Thyroid gland (tissue), 4 donors: ENCODE results near the gene TRABD2B.

Experiments
- POLR2A ChIP-seq, 2 donors: fragments of 450-650 bp; IDR thresholded peaks; one replicate each; pipeline ENCODE4 v1.6.1; 2017; ENCODE audit warnings: antibody characterized with exemption in 2 of 2, mild to moderate bottlenecking in 2 of 2, moderate library complexity in 1 of 2
- TF ChIP-seq, protein P1 (sequence below), 6 experiments: fragments of 200-600 bp in 3 of 6; fragments of 450-650 bp in 3 of 6; sonication (generic) in 3 of 6; IDR thresholded peaks; one replicate each; pipeline ENCODE4 v1.5.1; 2016 to 2019; ENCODE audit warnings: antibody characterized with exemption in 6 of 6, mild to moderate bottlenecking in 2 of 6, inconsistent platforms in 1 of 6, moderate library complexity in 1 of 6

DNA sequence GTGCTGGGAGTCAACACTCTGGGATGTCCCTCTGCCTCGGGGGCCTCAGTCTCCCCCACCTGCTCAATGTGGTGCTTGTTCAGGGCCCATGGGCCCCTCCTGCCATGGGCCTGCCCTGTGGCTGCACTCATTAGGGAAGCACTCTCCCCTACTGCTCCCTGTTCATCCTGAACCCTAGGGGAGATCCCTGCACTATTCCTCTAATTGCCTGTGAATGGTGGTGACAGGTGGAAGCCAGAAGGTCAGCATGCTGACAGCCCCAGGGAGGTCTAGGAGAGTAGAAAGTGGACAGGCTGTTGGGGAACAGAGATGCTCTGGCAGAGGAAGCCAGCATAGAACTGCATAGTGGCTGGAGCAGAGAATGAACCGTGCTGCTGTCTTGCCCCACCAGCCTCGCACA is 217.6 kb downstream of the TRABD2B start:
- TF ChIP-seq, protein P1, sequence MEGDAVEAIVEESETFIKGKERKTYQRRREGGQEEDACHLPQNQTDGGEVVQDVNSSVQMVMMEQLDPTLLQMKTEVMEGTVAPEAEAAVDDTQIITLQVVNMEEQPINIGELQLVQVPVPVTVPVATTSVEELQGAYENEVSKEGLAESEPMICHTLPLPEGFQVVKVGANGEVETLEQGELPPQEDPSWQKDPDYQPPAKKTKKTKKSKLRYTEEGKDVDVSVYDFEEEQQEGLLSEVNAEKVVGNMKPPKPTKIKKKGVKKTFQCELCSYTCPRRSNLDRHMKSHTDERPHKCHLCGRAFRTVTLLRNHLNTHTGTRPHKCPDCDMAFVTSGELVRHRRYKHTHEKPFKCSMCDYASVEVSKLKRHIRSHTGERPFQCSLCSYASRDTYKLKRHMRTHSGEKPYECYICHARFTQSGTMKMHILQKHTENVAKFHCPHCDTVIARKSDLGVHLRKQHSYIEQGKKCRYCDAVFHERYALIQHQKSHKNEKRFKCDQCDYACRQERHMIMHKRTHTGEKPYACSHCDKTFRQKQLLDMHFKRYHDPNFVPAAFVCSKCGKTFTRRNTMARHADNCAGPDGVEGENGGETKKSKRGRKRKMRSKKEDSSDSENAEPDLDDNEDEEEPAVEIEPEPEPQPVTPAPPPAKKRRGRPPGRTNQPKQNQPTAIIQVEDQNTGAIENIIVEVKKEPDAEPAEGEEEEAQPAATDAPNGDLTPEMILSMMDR (IDR thresholded peaks at IDR 0.05), result no peak
- TF ChIP-seq POLR2A (IDR thresholded peaks at IDR 0.05), result no peak
